ENCODE measurements around the gene FLII.

The FLII gene

DNA sequence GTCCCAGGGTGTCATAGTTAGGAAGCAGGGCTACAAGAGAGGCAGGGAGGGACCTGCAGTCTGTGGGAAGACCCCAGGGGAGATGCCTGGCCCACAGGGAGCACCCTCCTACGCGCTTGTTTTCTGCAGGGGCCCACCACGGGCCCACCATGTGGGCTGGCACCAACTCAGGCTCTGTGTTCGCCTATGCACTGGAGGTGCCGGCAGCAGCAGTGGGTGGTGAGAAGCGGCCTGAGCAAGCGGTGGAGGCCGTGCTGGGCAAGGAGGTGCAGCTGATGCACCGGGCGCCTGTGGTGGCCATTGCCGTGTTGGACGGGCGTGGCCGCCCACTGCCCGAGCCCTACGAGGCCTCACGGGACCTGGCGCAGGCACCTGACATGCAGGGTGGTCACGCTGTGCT, 18.1 kb downstream of the FLII start (continued):
- TF ChIP-seq ZNF555 (tag by site-specific recombination; conservative IDR thresholded peaks at IDR 0.05) (no peak), ZNF423 (tag by site-specific recombination; IDR thresholded peaks at IDR 0.05) (no peak), ZNF121 (tag by site-specific recombination; IDR thresholded peaks at IDR 0.05) (no peak), ZBTB1 (tag by site-specific recombination; IDR thresholded peaks at IDR 0.05) (no peak), ZNF514 (tag by site-specific recombination; IDR thresholded peaks at IDR 0.05) (no peak), ZNF529 (tag by site-specific recombination; IDR thresholded peaks at IDR 0.05; ENCODE audit: insufficient replicate concordance) (no peak), GLIS1 (tag by site-specific recombination; IDR thresholded peaks at IDR 0.05) (no peak), ZNF24 (tag by site-specific recombination; IDR thresholded peaks at IDR 0.05) (no peak), GLIS2 (tag by site-specific recombination; IDR thresholded peaks at IDR 0.05) (no peak), ZNF239 (tag by site-specific recombination; IDR thresholded peaks at IDR 0.05) (no peak), ZNF843 (tag by site-specific recombination; IDR thresholded peaks at IDR 0.05) (no peak), ZIC2 (tag by site-specific recombination; IDR thresholded peaks at IDR 0.05) (peak; percentile 69), PRDM1 (tag by site-specific recombination; IDR thresholded peaks at IDR 0.05) (no peak), ZNF37A (tag by site-specific recombination; IDR thresholded peaks at IDR 0.05) (no peak), SP2 (tag by site-specific recombination; IDR thresholded peaks at IDR 0.05) (no peak), ZSCAN16 (tag by site-specific recombination; IDR thresholded peaks at IDR 0.05) (no peak)
- TF ChIP-seq, protein P1, sequence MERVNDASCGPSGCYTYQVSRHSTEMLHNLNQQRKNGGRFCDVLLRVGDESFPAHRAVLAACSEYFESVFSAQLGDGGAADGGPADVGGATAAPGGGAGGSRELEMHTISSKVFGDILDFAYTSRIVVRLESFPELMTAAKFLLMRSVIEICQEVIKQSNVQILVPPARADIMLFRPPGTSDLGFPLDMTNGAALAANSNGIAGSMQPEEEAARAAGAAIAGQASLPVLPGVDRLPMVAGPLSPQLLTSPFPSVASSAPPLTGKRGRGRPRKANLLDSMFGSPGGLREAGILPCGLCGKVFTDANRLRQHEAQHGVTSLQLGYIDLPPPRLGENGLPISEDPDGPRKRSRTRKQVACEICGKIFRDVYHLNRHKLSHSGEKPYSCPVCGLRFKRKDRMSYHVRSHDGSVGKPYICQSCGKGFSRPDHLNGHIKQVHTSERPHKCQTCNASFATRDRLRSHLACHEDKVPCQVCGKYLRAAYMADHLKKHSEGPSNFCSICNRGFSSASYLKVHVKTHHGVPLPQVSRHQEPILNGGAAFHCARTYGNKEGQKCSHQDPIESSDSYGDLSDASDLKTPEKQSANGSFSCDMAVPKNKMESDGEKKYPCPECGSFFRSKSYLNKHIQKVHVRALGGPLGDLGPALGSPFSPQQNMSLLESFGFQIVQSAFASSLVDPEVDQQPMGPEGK (tag by site-specific recombination; IDR thresholded peaks at IDR 0.05), result no peak
- TF ChIP-seq, protein P2, sequence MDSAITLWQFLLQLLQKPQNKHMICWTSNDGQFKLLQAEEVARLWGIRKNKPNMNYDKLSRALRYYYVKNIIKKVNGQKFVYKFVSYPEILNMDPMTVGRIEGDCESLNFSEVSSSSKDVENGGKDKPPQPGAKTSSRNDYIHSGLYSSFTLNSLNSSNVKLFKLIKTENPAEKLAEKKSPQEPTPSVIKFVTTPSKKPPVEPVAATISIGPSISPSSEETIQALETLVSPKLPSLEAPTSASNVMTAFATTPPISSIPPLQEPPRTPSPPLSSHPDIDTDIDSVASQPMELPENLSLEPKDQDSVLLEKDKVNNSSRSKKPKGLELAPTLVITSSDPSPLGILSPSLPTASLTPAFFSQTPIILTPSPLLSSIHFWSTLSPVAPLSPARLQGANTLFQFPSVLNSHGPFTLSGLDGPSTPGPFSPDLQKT (IDR thresholded peaks at IDR 0.05; ENCODE audit: borderline replicate concordance, low read depth, low read length), result no peak

DNA sequence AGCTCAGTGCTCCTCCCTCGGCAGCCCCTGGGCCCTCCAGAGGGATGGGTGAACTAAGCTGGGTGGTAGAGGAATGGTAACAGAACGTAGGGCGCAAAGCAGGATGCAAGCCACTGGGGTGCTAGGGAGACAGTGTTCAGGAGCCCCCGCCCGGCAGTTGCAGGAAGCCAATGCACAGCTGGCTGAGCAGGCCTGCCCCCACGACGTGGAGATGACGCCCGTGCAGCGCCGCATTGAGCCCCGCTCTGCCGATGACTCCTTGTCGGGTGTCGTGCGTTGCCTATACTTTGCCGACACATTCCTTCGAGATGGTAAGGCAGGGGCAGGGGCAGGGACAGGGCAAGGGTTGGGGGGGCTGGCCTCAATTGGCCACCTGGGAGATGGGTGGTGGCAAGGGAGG, 20.2 kb downstream of the FLII start:
- CTCF ChIA-PET, result no interaction called here
- H3K9me3 ChIP-seq (ENCODE audit: control insufficient read depth, insufficient read depth, low read depth, low read length), result no peaks in the 10 kb centered on the region
- TF ChIP-seq ZBTB17 (tag by site-specific recombination; IDR thresholded peaks at IDR 0.05) (no peak), ZBTB1 (tag by site-specific recombination; IDR thresholded peaks at IDR 0.05) (no peak), SETDB1 (IDR thresholded peaks at IDR 0.05; ENCODE audit: insufficient read length, low read length) (no peak), ZNF354C (tag by site-specific recombination; IDR thresholded peaks at IDR 0.05; ENCODE audit: borderline replicate concordance, low read depth) (no peak), ZSCAN23 (tag by site-specific recombination; IDR thresholded peaks at IDR 0.05) (no peak), ZNF777 (tag by site-specific recombination; IDR thresholded peaks at IDR 0.05; ENCODE audit: borderline replicate concordance) (no peak), ZNF776 (tag by site-specific recombination; IDR thresholded peaks at IDR 0.05; ENCODE audit: borderline replicate concordance) (no peak), ZNF391 (tag by site-specific recombination; IDR thresholded peaks at IDR 0.05; ENCODE audit: borderline replicate concordance, low read depth) (no peak), ZNF19 (tag by site-specific recombination; IDR thresholded peaks at IDR 0.05; ENCODE audit: low read depth) (no peak), ZNF132 (tag by site-specific recombination; IDR thresholded peaks at IDR 0.05; ENCODE audit: borderline replicate concordance) (no peak), ZNF223 (tag by site-specific recombination; IDR thresholded peaks at IDR 0.05) (no peak), ZNF211 (tag by site-specific recombination; IDR thresholded peaks at IDR 0.05; ENCODE audit: low read depth) (no peak), ZNF140 (tag by site-specific recombination; IDR thresholded peaks at IDR 0.05) (no peak), PRDM1 (tag by site-specific recombination; IDR thresholded peaks at IDR 0.05) (no peak)
- TF ChIP-seq, protein P3, sequence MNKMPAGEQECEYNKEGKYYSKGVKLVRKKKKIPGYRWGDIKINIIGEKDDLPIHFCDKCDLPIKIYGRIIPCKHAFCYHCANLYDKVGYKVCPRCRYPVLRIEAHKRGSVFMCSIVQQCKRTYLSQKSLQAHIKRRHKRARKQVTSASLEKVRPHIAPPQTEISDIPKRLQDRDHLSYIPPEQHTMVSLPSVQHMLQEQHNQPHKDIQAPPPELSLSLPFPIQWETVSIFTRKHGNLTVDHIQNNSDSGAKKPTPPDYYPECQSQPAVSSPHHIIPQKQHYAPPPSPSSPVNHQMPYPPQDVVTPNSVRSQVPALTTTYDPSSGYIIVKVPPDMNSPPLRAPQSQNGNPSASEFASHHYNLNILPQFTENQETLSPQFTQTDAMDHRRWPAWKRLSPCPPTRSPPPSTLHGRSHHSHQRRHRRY (tag by site-specific recombination; IDR thresholded peaks at IDR 0.05), result no peak
- TF ChIP-seq, protein P4, sequence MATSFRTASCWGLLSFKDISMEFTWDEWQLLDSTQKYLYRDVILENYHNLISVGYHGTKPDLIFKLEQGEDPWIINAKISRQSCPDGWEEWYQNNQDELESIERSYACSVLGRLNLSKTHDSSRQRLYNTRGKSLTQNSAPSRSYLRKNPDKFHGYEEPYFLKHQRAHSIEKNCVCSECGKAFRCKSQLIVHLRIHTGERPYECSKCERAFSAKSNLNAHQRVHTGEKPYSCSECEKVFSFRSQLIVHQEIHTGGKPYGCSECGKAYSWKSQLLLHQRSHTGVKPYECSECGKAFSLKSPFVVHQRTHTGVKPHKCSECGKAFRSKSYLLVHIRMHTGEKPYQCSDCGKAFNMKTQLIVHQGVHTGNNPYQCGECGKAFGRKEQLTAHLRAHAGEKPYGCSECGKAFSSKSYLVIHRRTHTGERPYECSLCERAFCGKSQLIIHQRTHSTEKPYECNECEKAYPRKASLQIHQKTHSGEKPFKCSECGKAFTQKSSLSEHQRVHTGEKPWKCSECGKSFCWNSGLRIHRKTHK (tag by site-specific recombination; IDR thresholded peaks at IDR 0.05), result no peak
- no peak overlapping the region for H3K4me3 ChIP-seq (ENCODE audit: low read depth, low read length)
- POLR2A ChIA-PET, result no interaction called here
- no peak overlapping the region for H3K27ac ChIP-seq (ENCODE audit: extremely low read depth, low read depth, low read length)
- peaks cover 0 to 96% of the 10 kb centered on the region in 2 experiments; a peak in 2 of 3 replicates for H3K36me3 ChIP-seq (ENCODE audit: control insufficient read depth in 2 of 2, insufficient read depth in 1 of 2, low read length in 2 of 2)
- no peaks in the 10 kb centered on the region for H3K4me1 ChIP-seq (ENCODE audit: control insufficient read depth, insufficient read depth, low read length)

Data from HEK293 (cell line).